Mucosa of rectum (tissue), 2 donors: ENCODE data around the gene CPPED1.

ENCODE experiments used
- H3K27ac ChIP-seq, 2 donors: one replicate each; pipeline ENCODE4 v1.7.0; 2013; ENCODE audit warnings: inconsistent platforms in 2 of 2, low read depth in 2 of 2, low read length in 2 of 2
- H3K27me3 ChIP-seq, 2 donors: one replicate each; pipeline ENCODE4 v1.7.0; 2013; ENCODE audit warnings: low read length in 2 of 2; ENCODE audit not compliant: control insufficient read depth in 2 of 2, insufficient read depth in 2 of 2
- H3K36me3 ChIP-seq, 2 donors: one replicate each; pipeline ENCODE4 v1.7.0; 2013; ENCODE audit warnings: low read length in 2 of 2; ENCODE audit not compliant: control insufficient read depth in 2 of 2, insufficient read depth in 2 of 2
- H3K4me1 ChIP-seq, 2 donors: one replicate each; pipeline ENCODE4 v1.7.0; 2013; ENCODE audit warnings: low read length in 2 of 2, mild to moderate bottlenecking in 1 of 2; ENCODE audit not compliant: control insufficient read depth in 2 of 2, insufficient read depth in 2 of 2
- H3K4me3 ChIP-seq, 2 donors: one replicate each; pipeline ENCODE4 v1.7.0; 2013; ENCODE audit warnings: low read length in 2 of 2
- H3K9ac ChIP-seq, 2 donors: one replicate each; pipeline ENCODE4 v1.7.0; 2013; ENCODE audit warnings: low read length in 2 of 2, low read depth in 1 of 2, mild to moderate bottlenecking in 1 of 2
- H3K9me3 ChIP-seq, 2 donors: one replicate each; pipeline ENCODE4 v1.7.0; 2013; ENCODE audit warnings: low read length in 2 of 2; ENCODE audit not compliant: control insufficient read depth in 2 of 2
- donor health status: healthy.
- donor health status: Normal muscosa, but diverticular disease.

CPPED1 gene

GRCh38 chr16:12655537-12655936 is 148.2 kb downstream of the CPPED1 start:
- Histone ChIP-seq H3K9ac (no peak overlapping the region), H3K4me1 (no peaks in the 10 kb centered on the region), H3K9me3 (peaks cover 0 to 5% of the 10 kb centered on the region in 2 donors), H3K4me3 (no peak overlapping the region), H3K27me3 (no peaks in the 10 kb centered on the region), H3K36me3 (no peaks in the 10 kb centered on the region), H3K27ac (no peak overlapping the region)

- Histone ChIP-seq H3K4me1 (no peaks in the 10 kb centered on the region), H3K36me3 (no peaks in the 10 kb centered on the region), H3K9ac (no peak overlapping the region), H3K9me3 (peaks cover 0 to 5% of the 10 kb centered on the region in 2 donors), H3K4me3 (no peak overlapping the region), H3K27ac (no peak overlapping the region), H3K27me3 (no peaks in the 10 kb centered on the region)
Observed at GRCh38 chr16:12653820-12654392, 149.8 kb downstream of the CPPED1 start.

- Histone ChIP-seq H3K27me3 (no peaks in the 10 kb centered on the region), H3K36me3 (no peaks in the 10 kb centered on the region), H3K4me1 (no peaks in the 10 kb centered on the region)
Observed at GRCh38 chr16:12652924-12653323, 150.8 kb downstream of the CPPED1 start.

GRCh38 chr16:12651765-12652512 is 151.7 kb downstream of the CPPED1 start:
- no peaks in the 10 kb centered on the region for H3K27me3 ChIP-seq
- H3K27ac ChIP-seq: no peak overlapping the region
- H3K9me3 ChIP-seq: no peaks in the 10 kb centered on the region
- no peaks in the 10 kb centered on the region for H3K4me1 ChIP-seq
- H3K36me3 ChIP-seq: no peaks in the 10 kb centered on the region
- no peak overlapping the region for H3K4me3 ChIP-seq
- H3K9ac ChIP-seq: no peak overlapping the region

More at GRCh38 chr16:12652924-12653323, 150.8 kb downstream of the CPPED1 start:
- no peak overlapping the region for H3K4me3 ChIP-seq
- H3K9ac ChIP-seq: no peak overlapping the region
- no peak overlapping the region for H3K27ac ChIP-seq
- peaks cover 0 to 2% of the 10 kb centered on the region in 2 donors for H3K9me3 ChIP-seq

GRCh38 chr16:12649356-12649755 is 154.3 kb downstream of the CPPED1 start:
- no peak overlapping the region for H3K9ac ChIP-seq
- no peaks in the 10 kb centered on the region for H3K36me3 ChIP-seq
- no peaks in the 10 kb centered on the region for H3K4me1 ChIP-seq

GRCh38 chr16:12646490-12647274 is 157.0 kb downstream of the CPPED1 start:
- Histone ChIP-seq H3K27me3 (no peaks in the 10 kb centered on the region), H3K9ac (no peak overlapping the region), H3K4me1 (no peaks in the 10 kb centered on the region), H3K4me3 (no peak overlapping the region), H3K36me3 (no peaks in the 10 kb centered on the region), H3K27ac (no peak overlapping the region), H3K9me3 (peaks cover 0 to 1% of the 10 kb centered on the region in 2 donors)

More at GRCh38 chr16:12649356-12649755, 154.3 kb downstream of the CPPED1 start:
- Histone ChIP-seq H3K4me3 (no peak overlapping the region), H3K27ac (no peak overlapping the region), H3K9me3 (no peaks in the 10 kb centered on the region), H3K27me3 (no peaks in the 10 kb centered on the region)

GRCh38 chr16:12646098-12646489 is 157.6 kb downstream of the CPPED1 start:
- Histone ChIP-seq H3K4me3 (no peak overlapping the region), H3K27me3 (no peaks in the 10 kb centered on the region), H3K27ac (no peak overlapping the region), H3K4me1 (no peaks in the 10 kb centered on the region), H3K9ac (no peak overlapping the region), H3K9me3 (peaks cover 0 to 1% of the 10 kb centered on the region in 2 donors), H3K36me3 (no peaks in the 10 kb centered on the region)

GRCh38 chr16:12643034-12643455 is 160.6 kb downstream of the CPPED1 start:
- Histone ChIP-seq H3K4me1 (no peaks in the 10 kb centered on the region), H3K36me3 (no peaks in the 10 kb centered on the region), H3K9me3 (peaks cover 0 to 1% of the 10 kb centered on the region in 2 donors), H3K4me3 (no peak overlapping the region), H3K9ac (no peak overlapping the region), H3K27me3 (no peaks in the 10 kb centered on the region), H3K27ac (no peak overlapping the region)

- Histone ChIP-seq H3K4me1 (no peaks in the 10 kb centered on the region), H3K4me3 (no peak overlapping the region), H3K27ac (no peak overlapping the region), H3K9ac (no peak overlapping the region), H3K27me3 (no peaks in the 10 kb centered on the region), H3K9me3 (peaks cover 0 to 1% of the 10 kb centered on the region in 2 donors), H3K36me3 (no peaks in the 10 kb centered on the region)
Observed at GRCh38 chr16:12639044-12639443, 164.6 kb downstream of the CPPED1 start.

- no peak overlapping the region for H3K9ac ChIP-seq
- no peak overlapping the region for H3K27ac ChIP-seq
- no peaks in the 10 kb centered on the region for H3K36me3 ChIP-seq
- H3K27me3 ChIP-seq: no peaks in the 10 kb centered on the region
- no peaks in the 10 kb centered on the region for H3K4me1 ChIP-seq
- no peaks in the 10 kb centered on the region for H3K9me3 ChIP-seq
- no peak overlapping the region for H3K4me3 ChIP-seq
Observed at GRCh38 chr16:12637002-12637401, 166.7 kb downstream of the CPPED1 start.
